ENCODE data around the gene HDAC9.

Gene HDAC9

DNA sequence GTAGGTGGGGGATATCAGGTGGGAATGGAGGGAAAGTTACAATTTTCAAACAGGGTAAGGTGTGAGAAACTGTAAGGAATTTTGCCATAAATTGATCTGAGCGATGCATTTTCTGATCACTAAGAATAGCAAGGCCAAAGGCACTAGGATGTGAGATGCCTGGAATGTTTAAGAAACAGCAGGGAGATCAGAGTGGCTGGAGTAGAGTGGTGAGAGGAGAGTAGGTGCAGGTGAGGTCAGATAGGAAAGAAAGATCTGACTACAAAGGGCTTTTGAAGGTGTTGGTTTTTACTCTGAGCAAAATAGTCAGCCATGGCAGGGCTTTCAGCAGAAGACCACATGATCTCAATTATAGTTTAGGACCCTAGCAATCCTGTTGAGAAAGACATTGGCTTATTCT is 55.0 kb downstream of the HDAC9 start:
- H3K4me3 ChIP-seq (ENCODE audit: insufficient read length, low read depth), result no peak overlapping the region
- no peaks in the 10 kb centered on the region for H3K27me3 ChIP-seq (ENCODE audit: insufficient read depth, insufficient read length)
- no peaks in the 10 kb centered on the region for H3K4me1 ChIP-seq (ENCODE audit: insufficient read depth, insufficient read length)
- no peaks in the 10 kb centered on the region for H3K9me3 ChIP-seq (ENCODE audit: insufficient read depth, low read length)
- DNase-seq (ENCODE audit: low read depth, low spot score), result no peak
- H3K9ac ChIP-seq (ENCODE audit: insufficient read length, low read depth), result no peak overlapping the region
- no peak for TF ChIP-seq SUZ12 (IDR thresholded peaks at IDR 0.05; ENCODE audit: extremely low read depth, insufficient read depth, insufficient read length)
- no peak for TF ChIP-seq YY1 (IDR thresholded peaks at IDR 0.05; ENCODE audit: insufficient read depth, insufficient read length)
- no peak for TF ChIP-seq ZNF274 (IDR thresholded peaks at IDR 0.05; ENCODE audit: low read depth, low read length)
- no peaks in the 10 kb centered on the region for H3K36me3 ChIP-seq (ENCODE audit: insufficient read depth, insufficient read length, low read length)

DNA sequence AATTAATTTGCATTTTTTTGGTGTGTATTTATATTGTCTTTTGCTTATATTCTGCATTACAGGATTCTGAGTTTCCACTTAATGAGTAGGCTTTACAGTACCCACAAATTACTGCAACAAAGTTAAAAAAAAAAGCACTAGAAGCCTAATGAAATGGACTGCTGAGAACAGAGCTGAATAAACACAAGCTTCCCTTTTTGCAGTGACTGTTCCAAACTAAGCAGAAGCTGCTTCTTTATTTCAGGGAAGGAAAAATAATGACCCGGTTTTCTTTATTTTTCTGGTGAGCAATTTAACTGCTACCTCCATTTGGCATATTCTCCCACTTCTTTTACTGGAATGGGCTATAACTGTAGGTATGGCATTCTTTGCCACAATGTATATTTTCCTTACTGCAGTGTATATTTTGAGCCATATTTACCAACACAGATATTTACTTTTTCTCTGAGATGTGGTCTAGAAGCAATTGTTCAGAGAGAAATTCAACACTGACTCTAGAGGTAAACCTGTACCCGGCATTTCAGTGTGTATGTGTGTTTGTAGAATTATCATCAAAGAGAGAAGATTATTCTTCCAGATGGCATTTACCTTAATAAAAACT is 56.9 kb downstream of the HDAC9 start:
- Histone ChIP-seq H3K4me3 (ENCODE audit: insufficient read length, low read depth) (no peak overlapping the region), H3K9ac (ENCODE audit: insufficient read length, low read depth) (no peak overlapping the region), H3K27me3 (ENCODE audit: insufficient read depth, insufficient read length) (no peaks in the 10 kb centered on the region), H3K36me3 (ENCODE audit: insufficient read depth, insufficient read length, low read length) (no peaks in the 10 kb centered on the region), H3K4me1 (ENCODE audit: insufficient read depth, insufficient read length) (no peaks in the 10 kb centered on the region), H3K9me3 (ENCODE audit: insufficient read depth, low read length) (no peaks in the 10 kb centered on the region)
- no peak for DNase-seq (ENCODE audit: low read depth, low spot score)
- TF ChIP-seq YY1 (IDR thresholded peaks at IDR 0.05; ENCODE audit: insufficient read depth, insufficient read length), result no peak
- TF ChIP-seq ZNF274 (IDR thresholded peaks at IDR 0.05; ENCODE audit: low read depth, low read length), result no peak
- no peak for TF ChIP-seq SUZ12 (IDR thresholded peaks at IDR 0.05; ENCODE audit: extremely low read depth, insufficient read depth, insufficient read length)

DNA sequence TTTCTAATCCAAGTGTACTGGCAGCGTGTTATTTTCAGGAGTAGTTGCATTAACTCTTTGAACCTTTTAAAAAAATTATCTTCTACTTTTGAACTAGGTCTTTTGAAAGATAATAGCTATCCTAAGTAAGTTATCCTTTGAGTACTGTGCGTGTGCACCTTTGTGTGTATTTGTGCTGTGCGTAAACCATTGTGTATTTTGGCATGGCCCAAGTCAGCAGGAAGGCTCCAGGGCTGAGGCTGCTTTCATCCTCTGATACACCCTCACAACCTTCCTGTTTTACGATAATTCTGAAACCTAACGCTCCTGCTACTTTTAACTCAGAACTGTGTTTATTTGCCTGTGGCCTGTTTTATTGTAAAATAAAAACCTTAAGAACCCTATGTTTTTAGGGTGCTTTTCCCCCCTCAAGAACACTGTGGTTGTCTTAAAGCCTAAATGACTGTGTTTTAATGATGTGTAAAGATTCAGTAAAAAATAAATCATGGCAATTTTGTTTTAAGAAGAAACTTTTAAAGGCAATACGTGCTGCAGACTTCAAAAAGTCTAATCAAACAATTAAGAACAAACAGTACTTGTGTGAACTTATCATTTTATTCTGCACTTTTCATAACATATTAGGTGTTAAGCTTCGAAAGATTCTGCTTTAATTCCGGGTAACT is 57.5 kb downstream of the HDAC9 start:
- H3K9ac ChIP-seq (ENCODE audit: insufficient read length, low read depth), result no peak overlapping the region
- TF ChIP-seq YY1 (IDR thresholded peaks at IDR 0.05; ENCODE audit: insufficient read depth, insufficient read length) (no peak), ZNF274 (IDR thresholded peaks at IDR 0.05; ENCODE audit: low read depth, low read length) (no peak), SUZ12 (IDR thresholded peaks at IDR 0.05; ENCODE audit: extremely low read depth, insufficient read depth, insufficient read length) (no peak)
- no peaks in the 10 kb centered on the region for H3K36me3 ChIP-seq (ENCODE audit: insufficient read depth, insufficient read length, low read length)
- no peaks in the 10 kb centered on the region for H3K4me1 ChIP-seq (ENCODE audit: insufficient read depth, insufficient read length)
- no peak overlapping the region for H3K4me3 ChIP-seq (ENCODE audit: insufficient read length, low read depth)
- H3K27me3 ChIP-seq (ENCODE audit: insufficient read depth, insufficient read length), result no peaks in the 10 kb centered on the region
- no peaks in the 10 kb centered on the region for H3K9me3 ChIP-seq (ENCODE audit: insufficient read depth, low read length)
- DNase-seq (ENCODE audit: low read depth, low spot score), result no peak

DNA sequence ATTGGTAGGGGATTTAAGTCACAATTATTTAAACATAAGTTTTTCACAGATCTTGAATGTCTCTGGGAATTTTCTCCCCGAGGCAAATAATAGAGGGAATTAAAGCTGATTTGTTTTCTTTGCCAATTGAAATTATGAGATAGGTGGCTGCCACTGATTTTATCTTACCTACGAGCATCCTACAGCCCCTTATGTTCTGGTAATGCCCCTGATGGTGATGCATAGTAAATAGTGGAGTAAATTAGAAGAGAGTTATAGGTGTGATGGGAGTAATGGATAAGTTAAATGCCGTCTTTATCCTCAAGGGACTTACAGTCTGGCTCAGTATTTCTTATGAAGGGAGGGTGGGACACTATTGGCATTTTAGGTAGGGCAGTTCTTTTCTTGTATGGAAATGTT is 58.1 kb downstream of the HDAC9 start:
- Histone ChIP-seq H3K9ac (ENCODE audit: insufficient read length, low read depth) (no peak overlapping the region), H3K4me3 (ENCODE audit: insufficient read length, low read depth) (no peak overlapping the region), H3K36me3 (ENCODE audit: insufficient read depth, insufficient read length, low read length) (no peaks in the 10 kb centered on the region), H3K4me1 (ENCODE audit: insufficient read depth, insufficient read length) (no peaks in the 10 kb centered on the region), H3K9me3 (ENCODE audit: insufficient read depth, low read length) (no peaks in the 10 kb centered on the region), H3K27me3 (ENCODE audit: insufficient read depth, insufficient read length) (no peaks in the 10 kb centered on the region)
- no peak for DNase-seq (ENCODE audit: low read depth, low spot score)
- TF ChIP-seq YY1 (IDR thresholded peaks at IDR 0.05; ENCODE audit: insufficient read depth, insufficient read length) (no peak), ZNF274 (IDR thresholded peaks at IDR 0.05; ENCODE audit: low read depth, low read length) (no peak), SUZ12 (IDR thresholded peaks at IDR 0.05; ENCODE audit: extremely low read depth, insufficient read depth, insufficient read length) (no peak)

DNA sequence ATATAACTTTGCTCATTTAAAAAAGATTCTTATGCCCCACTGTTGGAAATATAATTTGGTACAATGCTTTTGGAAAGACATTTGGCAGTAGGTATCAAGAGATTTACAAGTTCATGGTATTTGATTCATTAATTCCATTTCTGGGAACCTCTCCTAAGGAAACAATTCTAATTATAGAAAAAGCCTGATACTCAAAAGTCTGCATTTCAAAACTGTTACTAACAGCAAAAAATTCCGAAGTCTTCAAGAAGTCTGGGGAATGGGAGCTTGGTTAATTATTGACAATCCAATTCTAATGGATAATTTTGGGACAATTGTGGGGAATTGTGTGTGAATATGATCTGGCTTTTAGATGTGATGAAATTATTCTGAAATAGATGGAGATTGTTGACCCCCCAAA is 59.6 kb downstream of the HDAC9 start:
- Histone ChIP-seq H3K4me3 (ENCODE audit: insufficient read length, low read depth) (no peak overlapping the region), H3K4me1 (ENCODE audit: insufficient read depth, insufficient read length) (no peaks in the 10 kb centered on the region), H3K9ac (ENCODE audit: insufficient read length, low read depth) (no peak overlapping the region), H3K9me3 (ENCODE audit: insufficient read depth, low read length) (no peaks in the 10 kb centered on the region), H3K27me3 (ENCODE audit: insufficient read depth, insufficient read length) (no peaks in the 10 kb centered on the region), H3K36me3 (ENCODE audit: insufficient read depth, insufficient read length, low read length) (no peaks in the 10 kb centered on the region)
- no peak for DNase-seq (ENCODE audit: low read depth, low spot score)
- TF ChIP-seq SUZ12 (IDR thresholded peaks at IDR 0.05; ENCODE audit: extremely low read depth, insufficient read depth, insufficient read length), result no peak
- no peak for TF ChIP-seq ZNF274 (IDR thresholded peaks at IDR 0.05; ENCODE audit: low read depth, low read length)
- no peak for TF ChIP-seq YY1 (IDR thresholded peaks at IDR 0.05; ENCODE audit: insufficient read depth, insufficient read length)

DNA sequence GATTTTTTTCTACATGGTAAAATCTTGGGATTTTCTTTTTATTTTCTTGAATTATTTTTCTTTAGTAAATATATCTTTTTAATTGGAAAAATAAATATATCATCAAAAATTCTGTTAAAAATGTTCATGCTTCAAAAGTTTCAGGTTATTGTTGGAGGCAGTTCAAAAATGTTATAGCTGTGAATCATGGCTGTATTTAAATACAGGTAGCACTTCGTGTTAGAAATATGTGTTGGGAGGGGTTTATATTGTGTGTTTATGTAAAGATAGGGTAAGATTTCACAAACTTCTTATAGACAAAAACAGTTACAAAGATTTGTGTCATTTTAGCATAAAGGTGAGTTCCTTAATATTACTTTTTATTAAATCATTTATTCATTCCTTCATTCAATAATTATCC is 60.4 kb downstream of the HDAC9 start:
- Histone ChIP-seq H3K4me1 (ENCODE audit: insufficient read depth, insufficient read length) (no peaks in the 10 kb centered on the region), H3K4me3 (ENCODE audit: insufficient read length, low read depth) (no peak overlapping the region)

DNA sequence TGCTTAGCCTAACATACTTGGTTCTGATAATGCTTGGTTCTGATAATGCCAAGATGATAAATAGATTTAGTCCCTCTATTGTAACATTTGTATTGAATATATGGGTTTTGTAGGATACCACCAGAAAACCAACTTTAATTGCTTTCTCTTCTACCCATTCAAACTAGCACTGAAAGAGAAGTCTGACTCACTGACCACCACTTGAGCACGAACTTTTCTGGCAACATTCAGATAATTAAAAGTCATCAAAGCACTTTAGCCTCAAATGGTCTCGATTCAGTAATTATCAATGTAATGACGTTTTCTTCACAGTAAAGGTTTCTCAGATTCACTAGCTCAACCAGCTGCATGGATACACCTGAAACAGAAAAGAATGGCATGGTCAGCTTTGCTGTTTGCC is 63.0 kb downstream of the HDAC9 start:
- Histone ChIP-seq H3K27me3 (ENCODE audit: insufficient read depth, insufficient read length) (no peaks in the 10 kb centered on the region), H3K9me3 (ENCODE audit: insufficient read depth, low read length) (no peaks in the 10 kb centered on the region), H3K36me3 (ENCODE audit: insufficient read depth, insufficient read length, low read length) (no peaks in the 10 kb centered on the region), H3K4me3 (ENCODE audit: insufficient read length, low read depth) (no peak overlapping the region), H3K9ac (ENCODE audit: insufficient read length, low read depth) (no peak overlapping the region), H3K4me1 (ENCODE audit: insufficient read depth, insufficient read length) (no peaks in the 10 kb centered on the region)
- DNase-seq (ENCODE audit: low read depth, low spot score), result no peak
- no peak for TF ChIP-seq YY1 (IDR thresholded peaks at IDR 0.05; ENCODE audit: insufficient read depth, insufficient read length)
- TF ChIP-seq ZNF274 (IDR thresholded peaks at IDR 0.05; ENCODE audit: low read depth, low read length), result no peak
- no peak for TF ChIP-seq SUZ12 (IDR thresholded peaks at IDR 0.05; ENCODE audit: extremely low read depth, insufficient read depth, insufficient read length)

More for the DNA sequence above, 60.4 kb downstream of the HDAC9 start:
- Histone ChIP-seq H3K9ac (ENCODE audit: insufficient read length, low read depth) (no peak overlapping the region), H3K36me3 (ENCODE audit: insufficient read depth, insufficient read length, low read length) (no peaks in the 10 kb centered on the region), H3K9me3 (ENCODE audit: insufficient read depth, low read length) (no peaks in the 10 kb centered on the region), H3K27me3 (ENCODE audit: insufficient read depth, insufficient read length) (no peaks in the 10 kb centered on the region)
- TF ChIP-seq SUZ12 (IDR thresholded peaks at IDR 0.05; ENCODE audit: extremely low read depth, insufficient read depth, insufficient read length) (no peak), YY1 (IDR thresholded peaks at IDR 0.05; ENCODE audit: insufficient read depth, insufficient read length) (no peak)
- DNase-seq (ENCODE audit: low read depth, low spot score), result no peak
